H7 (cell line): Measurements from ENCODE around the gene TMEM208. TPM values are rescaled to one million over a fixed set of nuclear protein-coding genes. Genes with fewer than 3 reads are reported as not detected.

ENCODE experiments used
- DNase-seq: peaks from one replicate; pipeline ENCODE4 v3.0.0; 2012
- H3K27me3 ChIP-seq: 2 replicates; pipeline ENCODE4 v1.6.0; 2011; ENCODE audit warnings: mild to moderate bottlenecking, low read length; ENCODE audit not compliant: control insufficient read depth, insufficient read depth
- H3K36me3 ChIP-seq: replicated peaks from 2 replicates; pipeline ENCODE4 v1.5.1; 2011; ENCODE audit warnings: low read length; ENCODE audit not compliant: control insufficient read depth, insufficient read depth
- H3K4me3 ChIP-seq: 2 replicates; pipeline ENCODE4 v1.5.1; 2011; ENCODE audit warnings: low read depth, mild to moderate bottlenecking, control low read depth, low read length, moderate library complexity; ENCODE audit not compliant: insufficient read depth
- total RNA-seq: library from RNA; depleted of rRNA; stranded (reverse); fragments of >200 nt; shearing (Covaris generic); gene quantifications from 2 replicates; pipeline ENCODE4 v1.2.3, GENCODE V29; 2014

Gene TMEM208
- total RNA-seq, 1 experiment from 2014 or later, result 27.3 TPM

- no peaks in the 10 kb centered on the region for H3K27me3 ChIP-seq
- peaks cover 37% of the 10 kb centered on the region for H3K36me3 ChIP-seq
- DNase-seq, result no peak
- H3K4me3 ChIP-seq, result no peak overlapping the region
These were observed 3.2 kb downstream of the TMEM208 start for GRCh38 chr16:67229906-67230808.

GRCh38 chr16:67230809-67231660, 4.1 kb downstream of the TMEM208 start:
- Histone ChIP-seq H3K4me3 (no peak overlapping the region), H3K27me3 (no peaks in the 10 kb centered on the region), H3K36me3 (peaks cover 41% of the 10 kb centered on the region)
- DNase-seq, result no peak

- DNase-seq, result no peak
- H3K4me3 ChIP-seq, result no peak overlapping the region
- H3K27me3 ChIP-seq, result no peaks in the 10 kb centered on the region
- peaks cover 46% of the 10 kb centered on the region for H3K36me3 ChIP-seq
These were observed 6.7 kb downstream of the TMEM208 start for GRCh38 chr16:67233596-67233995.

GRCh38 chr16:67234180-67234597, 7.3 kb downstream of the TMEM208 start:
- no peak for DNase-seq
- Histone ChIP-seq H3K4me3 (no peak overlapping the region), H3K36me3 (peaks cover 43% of the 10 kb centered on the region)

GRCh38 chr16:67235816-67236562, 9.1 kb downstream of the TMEM208 start:
- DNase-seq, result peak; percentile 39
- no peak overlapping the region for H3K4me3 ChIP-seq
- no peaks in the 10 kb centered on the region for H3K27me3 ChIP-seq
- H3K36me3 ChIP-seq, result peaks cover 33% of the 10 kb centered on the region

More at GRCh38 chr16:67234180-67234597, 7.3 kb downstream of the TMEM208 start:
- no peaks in the 10 kb centered on the region for H3K27me3 ChIP-seq

- H3K27me3 ChIP-seq, result no peaks in the 10 kb centered on the region
- peaks cover 29% of the 10 kb centered on the region for H3K36me3 ChIP-seq
- DNase-seq, result peak; percentile 100
- H3K4me3 ChIP-seq, result no peak overlapping the region
These were observed 9.8 kb downstream of the TMEM208 start for GRCh38 chr16:67236563-67237395.

GRCh38 chr16:67237396-67238277, 10.7 kb downstream of the TMEM208 start:
- H3K27me3 ChIP-seq, result no peaks in the 10 kb centered on the region
- H3K36me3 ChIP-seq, result peaks cover 27% of the 10 kb centered on the region
- no peak overlapping the region for H3K4me3 ChIP-seq
- no peak for DNase-seq

- Histone ChIP-seq H3K36me3 (peaks cover 27% of the 10 kb centered on the region), H3K4me3 (no peak overlapping the region), H3K27me3 (no peaks in the 10 kb centered on the region)
- no peak for DNase-seq
These were observed 11.3 kb downstream of the TMEM208 start for GRCh38 chr16:67238278-67238575.

- Histone ChIP-seq H3K36me3 (peaks cover 24% of the 10 kb centered on the region), H3K4me3 (no peak overlapping the region)
- DNase-seq, result no peak
These were observed 12.0 kb downstream of the TMEM208 start for GRCh38 chr16:67238806-67239470.

GRCh38 chr16:67240506-67240905, 13.6 kb downstream of the TMEM208 start:
- Histone ChIP-seq H3K4me3 (no peak overlapping the region), H3K36me3 (peaks cover 18% of the 10 kb centered on the region), H3K27me3 (no peaks in the 10 kb centered on the region)
- DNase-seq, result no peak

More at GRCh38 chr16:67238806-67239470, 12.0 kb downstream of the TMEM208 start:
- no peaks in the 10 kb centered on the region for H3K27me3 ChIP-seq

GRCh38 chr16:67241008-67241900, 14.3 kb downstream of the TMEM208 start:
- peak; percentile 74 for DNase-seq
- Histone ChIP-seq H3K27me3 (no peaks in the 10 kb centered on the region), H3K4me3 (no peak overlapping the region), H3K36me3 (peaks cover 12% of the 10 kb centered on the region)
